Activated T-helper 17 cell treated with anti-CD3 and anti-CD28 coated beads, Interleukin-2, amount 50 U/mL, for 72 hours (primary cell): ENCODE measurements around the gene RAB4B. TPM values are rescaled to one million over a fixed set of nuclear protein-coding genes. Genes with fewer than 3 reads are reported as not detected.
"Not testable (repeated sequence)": the region's sequence is repeated elsewhere in the genome, so short reads cannot be mapped to it uniquely, and the experiment has no call there.

Experiments
- ATAC-seq: fragments of 150-1000 bp; cut with Tn5 transposase; replicated peaks from 2 replicates; pipeline ENCODE4 v1.10.0; 2021; ENCODE audit warnings: mild to moderate bottlenecking, moderate library complexity
- H3K27ac Mint-ChIP-seq: one replicate; pipeline ENCODE4 v1.8.0; 2022; ENCODE audit warnings: mixed read lengths
- H3K27me3 Mint-ChIP-seq: one replicate; pipeline ENCODE4 v1.8.0; 2022; ENCODE audit warnings: mixed read lengths
- H3K36me3 Mint-ChIP-seq: one replicate; pipeline ENCODE4 v1.8.0; 2022; ENCODE audit warnings: low read depth, mild to moderate bottlenecking, mixed read lengths
- H3K4me1 Mint-ChIP-seq: one replicate; pipeline ENCODE4 v1.8.0; 2022; ENCODE audit warnings: mixed read lengths
- H3K4me3 Mint-ChIP-seq: one replicate; pipeline ENCODE4 v1.8.0; 2022; ENCODE audit warnings: mild to moderate bottlenecking, mixed read lengths
- H3K9me3 Mint-ChIP-seq: one replicate; pipeline ENCODE4 v1.8.0; 2022; ENCODE audit warnings: mixed read lengths
- total RNA-seq, 2 donors: library from RNA; stranded (reverse); gene quantifications; one replicate each; pipeline ENCODE4 v1.2.3, GENCODE V29; 2022

RAB4B gene
- total RNA-seq, 2 donors from 2014 or later = 29.0 to 31.3 TPM

- Mint-ChIP-seq H3K4me3 (peak overlapping the region; percentile 2), H3K27ac (peak overlapping the region; percentile 3), H3K4me1 (peaks cover 14% of the 10 kb centered on the region)
- not testable (repeated sequence) for H3K27me3 Mint-ChIP-seq, H3K36me3 Mint-ChIP-seq, H3K9me3 Mint-ChIP-seq
- peak; percentile 80 for ATAC-seq
Measured at GRCh38 chr19:40826699-40827385, 48.8 kb downstream of the RAB4B start.

DNA sequence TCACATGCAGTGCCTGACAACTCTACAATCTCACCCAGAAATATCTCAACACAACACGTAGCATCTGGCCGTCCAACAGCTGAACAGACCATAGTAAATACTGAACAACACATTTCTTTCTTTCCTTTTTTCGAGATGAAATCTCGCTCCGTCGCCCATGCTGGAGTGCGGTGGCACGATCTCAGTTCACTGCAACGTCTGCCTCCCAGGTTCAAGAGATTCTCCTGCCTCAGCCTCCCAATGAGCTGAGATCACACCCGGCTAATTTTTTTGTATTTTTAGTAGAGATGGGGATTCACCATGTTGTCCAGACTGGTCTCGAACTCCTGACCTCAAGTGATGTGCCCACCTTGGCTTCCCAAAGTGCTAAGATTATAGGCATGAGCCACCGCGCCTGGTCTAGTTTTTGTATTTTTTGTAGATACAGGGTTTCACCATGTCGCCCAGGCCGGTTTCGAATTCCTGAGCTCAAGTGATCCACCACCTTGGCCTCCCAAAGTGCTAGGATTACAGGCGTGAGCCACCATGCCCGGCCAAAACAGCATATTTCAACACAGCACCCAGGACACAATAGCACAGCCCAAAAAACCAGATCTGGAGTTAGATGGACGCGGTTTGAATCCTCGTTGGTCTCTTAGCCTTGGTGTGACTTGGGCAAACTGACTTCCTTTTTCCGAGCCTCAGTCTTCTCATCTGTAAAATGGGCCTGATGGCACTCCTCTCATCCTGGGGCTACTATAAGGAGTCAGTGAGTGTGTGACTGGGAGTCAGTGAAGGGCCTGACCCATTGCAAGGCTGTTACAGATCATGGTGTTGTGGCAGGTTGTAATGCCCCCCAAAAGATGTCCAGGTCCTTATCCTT, 49.6 kb downstream of the RAB4B start:
- Mint-ChIP-seq H3K4me1 (peaks cover 14% of the 10 kb centered on the region), H3K36me3 (no peaks in the 10 kb centered on the region), H3K27ac (peak overlapping the region; percentile 3), H3K9me3 (no peaks in the 10 kb centered on the region), H3K4me3 (no peak overlapping the region), H3K27me3 (no peaks in the 10 kb centered on the region)
- ATAC-seq = no peak

DNA sequence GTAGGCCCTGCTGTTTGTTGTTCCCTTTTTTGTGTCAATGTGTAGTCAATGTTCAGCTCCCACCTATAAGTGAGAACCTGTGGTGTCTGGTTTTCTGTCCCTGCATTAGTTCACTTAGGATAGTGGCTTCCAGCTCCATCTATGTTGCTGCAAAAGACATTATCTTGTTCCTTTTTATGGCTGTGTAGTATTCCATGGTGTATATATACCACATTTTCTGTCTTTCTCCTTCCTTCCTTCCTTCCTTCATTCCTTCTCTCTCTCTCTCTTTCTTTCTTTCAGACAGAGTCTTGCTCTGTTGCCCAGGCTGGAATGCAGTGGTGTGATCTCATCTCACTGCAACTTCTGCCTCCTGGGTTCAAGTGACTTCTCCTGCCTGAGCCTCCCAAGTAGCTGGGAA, 51.2 kb downstream of the RAB4B start:
- no peak for ATAC-seq
- no peaks in the 10 kb centered on the region for H3K36me3 Mint-ChIP-seq
- H3K27ac Mint-ChIP-seq = no peak overlapping the region
- H3K4me3 Mint-ChIP-seq = no peak overlapping the region
- no peaks in the 10 kb centered on the region for H3K27me3 Mint-ChIP-seq
- H3K4me1 Mint-ChIP-seq = peaks cover 14% of the 10 kb centered on the region
- H3K9me3 Mint-ChIP-seq = no peaks in the 10 kb centered on the region

- H3K27ac Mint-ChIP-seq, ATAC-seq, H3K4me1 Mint-ChIP-seq, H3K36me3 Mint-ChIP-seq, H3K27me3 Mint-ChIP-seq, H3K9me3 Mint-ChIP-seq, H3K4me3 Mint-ChIP-seq: not testable (repeated sequence)
Measured at GRCh38 chr19:40830741-40831140, 52.7 kb downstream of the RAB4B start.

GRCh38 chr19:40831502-40832430, 53.7 kb downstream of the RAB4B start:
- no peak for ATAC-seq
- Mint-ChIP-seq H3K27ac (no peak overlapping the region), H3K9me3 (no peaks in the 10 kb centered on the region)

DNA sequence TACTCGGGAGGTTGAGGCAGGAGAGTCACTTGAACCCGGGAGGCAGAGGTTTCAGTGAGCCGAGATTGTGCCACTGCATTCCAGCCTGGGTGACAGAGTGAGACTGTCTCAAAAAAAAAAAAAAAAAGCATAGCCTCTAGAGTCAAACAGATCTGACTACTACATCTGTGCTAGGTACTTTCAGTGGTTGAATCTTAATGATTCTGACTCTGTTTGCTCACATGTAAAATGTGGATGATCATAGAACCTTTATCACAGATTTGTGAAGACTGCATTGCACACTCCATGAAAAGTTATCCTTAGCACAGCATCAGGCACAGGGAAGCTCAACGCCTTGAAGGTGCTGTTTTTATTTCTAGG, 54.4 kb downstream of the RAB4B start:
- not testable (repeated sequence) for H3K36me3 Mint-ChIP-seq, H3K27ac Mint-ChIP-seq, H3K4me3 Mint-ChIP-seq, H3K9me3 Mint-ChIP-seq, ATAC-seq, H3K27me3 Mint-ChIP-seq, H3K4me1 Mint-ChIP-seq

More at GRCh38 chr19:40831502-40832430, 53.7 kb downstream of the RAB4B start:
- peaks cover 6% of the 10 kb centered on the region for H3K4me1 Mint-ChIP-seq
- H3K27me3 Mint-ChIP-seq = no peaks in the 10 kb centered on the region
- no peak overlapping the region for H3K4me3 Mint-ChIP-seq
- H3K36me3 Mint-ChIP-seq = no peaks in the 10 kb centered on the region

DNA sequence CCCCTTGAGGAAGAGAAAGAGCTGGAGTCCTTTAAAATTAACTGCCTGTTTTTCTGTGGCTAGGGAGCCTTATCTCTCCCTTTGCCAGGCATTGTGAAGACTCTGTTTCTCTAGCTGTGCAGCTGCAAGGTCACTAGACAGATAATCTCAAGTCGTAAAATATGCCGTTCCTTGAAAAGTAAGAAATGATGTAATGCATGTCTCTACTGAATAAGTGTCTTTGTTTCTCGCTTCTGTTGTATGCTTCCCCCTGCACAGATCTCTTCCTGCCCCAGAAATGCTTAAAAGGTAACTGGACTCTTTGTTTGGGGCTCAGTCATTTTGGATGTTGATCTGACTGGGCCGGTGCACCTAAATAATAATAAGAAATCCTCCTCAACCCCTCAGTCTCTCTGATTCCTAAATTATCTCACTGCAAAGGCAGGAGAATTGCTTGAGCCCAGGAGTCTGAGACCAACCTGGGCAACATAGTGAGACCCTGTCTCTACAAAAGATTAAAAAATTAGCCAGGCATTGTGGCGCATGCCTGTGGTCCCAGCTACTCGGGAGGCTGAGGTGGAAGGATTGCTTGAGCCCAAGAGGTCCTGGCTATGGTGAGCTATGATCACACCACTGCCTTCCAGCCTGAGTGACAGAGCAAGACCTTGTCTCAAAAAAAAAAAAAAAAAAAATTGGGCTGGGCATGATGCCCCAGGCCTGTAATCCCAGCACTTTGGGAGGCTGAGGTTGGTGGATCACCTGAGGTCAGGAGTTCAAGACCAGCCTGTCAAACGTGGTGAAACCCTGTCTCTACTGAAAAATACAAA, 55.9 kb downstream of the RAB4B start:
- H3K9me3 Mint-ChIP-seq, H3K27me3 Mint-ChIP-seq, H3K4me1 Mint-ChIP-seq, ATAC-seq, H3K4me3 Mint-ChIP-seq, H3K27ac Mint-ChIP-seq, H3K36me3 Mint-ChIP-seq: not testable (repeated sequence)

DNA sequence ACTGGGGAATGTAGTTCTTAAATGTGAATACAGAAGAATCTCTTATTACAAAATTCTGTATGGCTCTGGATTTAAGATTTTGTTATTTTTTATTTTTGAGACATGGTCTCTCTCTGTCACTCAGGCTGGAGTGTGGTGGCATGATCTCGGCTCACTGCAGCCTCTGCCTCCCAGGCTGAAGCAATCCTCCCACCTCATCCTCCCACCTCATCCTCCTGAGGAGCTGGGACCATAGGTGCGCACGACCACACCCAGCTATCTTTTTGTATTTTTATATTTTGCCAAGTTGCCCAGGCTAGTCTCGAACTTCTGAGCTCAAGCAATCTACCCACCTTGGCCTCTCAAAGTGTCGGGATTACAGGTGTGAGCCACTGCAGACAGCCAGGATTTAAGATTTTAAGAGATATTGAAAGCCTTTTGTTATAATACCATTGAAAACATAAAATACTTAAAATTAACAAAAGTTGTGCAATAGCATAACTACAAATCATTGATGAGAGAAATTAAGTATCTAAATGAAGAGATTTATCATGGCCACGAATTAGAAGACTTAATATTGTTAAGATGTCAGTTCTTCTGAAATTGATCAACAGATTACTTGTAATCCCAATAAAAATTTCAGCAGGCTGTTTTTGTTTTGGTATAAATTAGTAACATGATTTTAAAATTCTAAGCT, 58.8 kb downstream of the RAB4B start:
- Mint-ChIP-seq H3K4me1 (no peaks in the 10 kb centered on the region), H3K9me3 (no peaks in the 10 kb centered on the region), H3K4me3 (no peak overlapping the region), H3K27ac (no peak overlapping the region), H3K27me3 (no peaks in the 10 kb centered on the region), H3K36me3 (no peaks in the 10 kb centered on the region)
- ATAC-seq = no peak

- not testable (repeated sequence) for H3K9me3 Mint-ChIP-seq, H3K4me1 Mint-ChIP-seq, H3K4me3 Mint-ChIP-seq, H3K27ac Mint-ChIP-seq, ATAC-seq, H3K27me3 Mint-ChIP-seq, H3K36me3 Mint-ChIP-seq
Measured at GRCh38 chr19:40838477-40838876, 60.4 kb downstream of the RAB4B start.

GRCh38 chr19:40842012-40842411, 64.0 kb downstream of the RAB4B start:
- ATAC-seq, H3K27ac Mint-ChIP-seq, H3K4me3 Mint-ChIP-seq, H3K36me3 Mint-ChIP-seq, H3K27me3 Mint-ChIP-seq, H3K9me3 Mint-ChIP-seq: not testable (repeated sequence)
- peaks cover 17% of the 10 kb centered on the region for H3K4me1 Mint-ChIP-seq

GRCh38 chr19:40842997-40843652, 65.1 kb downstream of the RAB4B start:
- Mint-ChIP-seq H3K4me3 (peak overlapping the region; percentile 73), H3K27ac (peak overlapping the region; percentile 84), H3K4me1 (peaks cover 17% of the 10 kb centered on the region)
- ATAC-seq, H3K36me3 Mint-ChIP-seq, H3K27me3 Mint-ChIP-seq, H3K9me3 Mint-ChIP-seq: not testable (repeated sequence)

GRCh38 chr19:40843653-40844052, 65.6 kb downstream of the RAB4B start:
- peak; percentile 100 for ATAC-seq
- peak overlapping the region; percentile 84 for H3K27ac Mint-ChIP-seq
- H3K36me3 Mint-ChIP-seq, H3K9me3 Mint-ChIP-seq, H3K27me3 Mint-ChIP-seq: not testable (repeated sequence)
- H3K4me1 Mint-ChIP-seq = peaks cover 17% of the 10 kb centered on the region
- H3K4me3 Mint-ChIP-seq = peak overlapping the region; percentile 73
